PC-9 (cell line): Measurements from ENCODE around the gene PRSS22. TPM values are rescaled to one million over a fixed set of nuclear protein-coding genes. Genes with fewer than 3 reads are reported as not detected.
A peak's percentile ranks its signal among the peaks of the same experiment; 100 is the strongest.

Source experiments
- BruUV-seq: library from RNA; stranded (reverse); fragments of 400-500 nt; replicated peaks from 2 replicates; lab custom pipeline; 2021; lab: Mats Ljungman, UMichigan
- CTCF ChIA-PET: fragments of 300-600 bp; sonication (Branson Sonifier 250); formaldehyde crosslinking; loops from one replicate; lab custom pipeline; 2022; ENCODE audit warnings: antibody characterized with exemption; lab: Charles Lee
- POLR2A ChIA-PET: fragments of 300-600 bp; sonication (Branson Sonifier 250); formaldehyde crosslinking; loops from one replicate; lab custom pipeline; 2022; ENCODE audit warnings: antibody characterized with exemption; ENCODE audit not compliant: unreplicated experiment; lab: Charles Lee
- DNase-seq, 2 experiments: peaks; one replicate each; pipeline versions ENCODE4 v3.0.0 to v3.0.0-alpha.2; 2015 to 2022; ENCODE audit warnings: mixed read lengths in 1 of 2
- H2AFZ ChIP-seq: fragments of 200-600 bp; sonication (generic); 2 replicates; pipeline ENCODE4 v1.8.1; 2017; ENCODE audit warnings: antibody characterized with exemption
- H3F3A ChIP-seq: fragments of 200-600 bp; sonication (generic); 2 replicates; pipeline ENCODE4 v1.8.1; 2017; ENCODE audit warnings: antibody characterized with exemption, mild to moderate bottlenecking, low read depth; ENCODE audit not compliant: insufficient read depth
- H3K27ac ChIP-seq: fragments of 200-600 bp; sonication (generic); 2 replicates; pipeline ENCODE4 v1.6.1; 2016; ENCODE audit warnings: mixed run types
- H3K27me3 ChIP-seq: fragments of 200-600 bp; sonication (generic); 2 replicates; pipeline ENCODE4 v1.6.1; 2016; ENCODE audit warnings: low read depth, mixed run types; ENCODE audit not compliant: insufficient read depth
- H3K36me3 ChIP-seq: fragments of 200-600 bp; sonication (generic); 2 replicates; pipeline ENCODE4 v1.6.1; 2016; ENCODE audit warnings: low read depth, mixed run types
- H3K4me1 ChIP-seq: fragments of 200-600 bp; sonication (generic); replicated peaks from 2 replicates; pipeline ENCODE4 v1.6.1; 2016; ENCODE audit warnings: mixed run types; ENCODE audit not compliant: insufficient read depth
- H3K4me2 ChIP-seq: fragments of 200-600 bp; sonication (generic); 2 replicates; pipeline ENCODE4 v1.6.1; 2017; ENCODE audit warnings: mixed run types
- H3K4me3 ChIP-seq: fragments of 200-600 bp; sonication (generic); 2 replicates; pipeline ENCODE4 v1.6.1; 2016; ENCODE audit warnings: mixed run types
- H3K79me2 ChIP-seq: fragments of 200-600 bp; sonication (generic); 2 replicates; pipeline ENCODE4 v1.6.1; 2017; ENCODE audit warnings: low read depth, mixed run types
- H3K9me2 ChIP-seq: fragments of 200-600 bp; sonication (generic); 2 replicates; pipeline ENCODE4 v1.8.1; 2017; ENCODE audit warnings: mild to moderate bottlenecking; ENCODE audit not compliant: insufficient read depth
- H3K9me3 ChIP-seq: fragments of 200-600 bp; sonication (generic); 2 replicates; pipeline ENCODE4 v1.8.1; 2016; ENCODE audit warnings: low read depth; ENCODE audit not compliant: insufficient read depth
- H4K20me1 ChIP-seq: fragments of 200-600 bp; sonication (generic); 2 replicates; pipeline ENCODE4 v1.8.1; 2017; ENCODE audit not compliant: insufficient read depth
- CTCF ChIP-seq: fragments of 200-600 bp; sonication (generic); conservative IDR thresholded peaks from 2 replicates; pipeline ENCODE4 v1.6.1; 2017; ENCODE audit warnings: mixed run types, antibody characterized with exemption, mild to moderate bottlenecking, moderate library complexity
- EZH2 ChIP-seq: fragments of 200-600 bp; sonication (generic); IDR thresholded peaks from 2 replicates; pipeline ENCODE4 v1.8.0; 2017; ENCODE audit warnings: antibody characterized with exemption, low read depth
- intact Hi-C: fragments of 100-400 bp; cut with micrococcal nuclease; formaldehyde crosslinking; loops from one replicate; pipeline ENCODE4 v1.10.0; 2022; ENCODE audit not compliant: unreplicated experiment
- total RNA-seq: library from RNA; stranded (reverse); gene quantifications from 2 replicates; pipeline ENCODE4 v1.2.3, GENCODE V29; 2021

PRSS22 gene
- total RNA-seq, 1 experiment from 2014 or later, result 99.7 TPM

- Histone ChIP-seq H3F3A (peaks cover 70% of the 10 kb centered on the region), H3K4me2 (no peak overlapping the region), H2AFZ (no peak overlapping the region), H3K9me2 (no peaks in the 10 kb centered on the region), H3K36me3 (peaks cover 9% of the 10 kb centered on the region), H3K27me3 (no peaks in the 10 kb centered on the region), H3K9me3 (no peaks in the 10 kb centered on the region; the same call in 1 of the 2 replicates), H3K4me3 (no peak overlapping the region), H3K4me1 (peaks cover 72% of the 10 kb centered on the region), H3K79me2 (peaks cover 3% of the 10 kb centered on the region; the same call in 1 of the 2 replicates), H3K27ac (no peak overlapping the region), H4K20me1 (no peaks in the 10 kb centered on the region)
- ChIA-PET CTCF (no interaction called here), POLR2A (no interaction called here)
- DNase-seq, result no peak
- intact Hi-C loops, result no loop called here
- TF ChIP-seq CTCF, result no peak
- TF ChIP-seq EZH2, result no peak
- BruUV-seq, result no TSS peak
These were observed 8.8 kb downstream of the PRSS22 start for GRCh38 chr16:2848933-2849725.

- Histone ChIP-seq H3K4me3 (no peak overlapping the region), H2AFZ (no peak overlapping the region), H3K27me3 (no peaks in the 10 kb centered on the region), H3K9me3 (no peaks in the 10 kb centered on the region), H3K27ac (peak overlapping the region; percentile 91), H3K4me1 (peaks cover 68% of the 10 kb centered on the region), H3K36me3 (no peaks in the 10 kb centered on the region), H4K20me1 (no peaks in the 10 kb centered on the region), H3F3A (peaks cover 57% of the 10 kb centered on the region), H3K79me2 (no peaks in the 10 kb centered on the region), H3K4me2 (peak overlapping the region; percentile 62), H3K9me2 (no peaks in the 10 kb centered on the region)
- ChIA-PET POLR2A (no interaction called here), CTCF (no interaction called here)
- peak; percentile 62 to 97 for DNase-seq
- no TSS peak for BruUV-seq
- no peak for TF ChIP-seq EZH2
- TF ChIP-seq CTCF, result no peak
- intact Hi-C loops, result loop anchor here (1.0 kb wide), 1 partner anchor 10 kb away; no protein-coding TSS in a partner anchor
These were observed 11.3 kb downstream of the PRSS22 start for GRCh38 chr16:2846511-2847310.

- peaks cover 43% of the 10 kb centered on the region for H3F3A ChIP-seq
- CTCF ChIA-PET, result interaction anchor here (1.0 kb wide), 1 partner anchor 11 kb away, joined by 3 read pairs; no protein-coding TSS in a partner anchor
- POLR2A ChIA-PET, result interaction anchor here (0.7 kb wide), 1 partner anchor 80 kb away, joined by 3 read pairs; no protein-coding TSS in a partner anchor
- no peak overlapping the region; the same call in 1 of the 2 replicates for H3K4me2 ChIP-seq
- peaks cover 52% of the 10 kb centered on the region for H3K4me1 ChIP-seq
- H3K79me2 ChIP-seq, result no peaks in the 10 kb centered on the region
- H4K20me1 ChIP-seq, result no peaks in the 10 kb centered on the region
- no peak for TF ChIP-seq CTCF
- TF ChIP-seq EZH2, result no peak
- no peak overlapping the region for H2AFZ ChIP-seq
- H3K9me2 ChIP-seq, result no peaks in the 10 kb centered on the region
- no peaks in the 10 kb centered on the region for H3K27me3 ChIP-seq
- no peak for DNase-seq
- H3K9me3 ChIP-seq, result no peaks in the 10 kb centered on the region
- no peak overlapping the region for H3K4me3 ChIP-seq
- BruUV-seq, result no TSS peak
- intact Hi-C loops, result no loop called here
- no peaks in the 10 kb centered on the region for H3K36me3 ChIP-seq
- peak overlapping the region; percentile 91; the same call in 1 of the 2 replicates for H3K27ac ChIP-seq
These were observed 12.9 kb downstream of the PRSS22 start for GRCh38 chr16:2845116-2845515.
